IMR-90 (cell line): Measurements from ENCODE around the gene GSTP1. TPM values are rescaled to one million over a fixed set of nuclear protein-coding genes. Genes with fewer than 3 reads are reported as not detected.

Experiments
- ATAC-seq: fragments of 200-7000 bp; cut with Tn5 transposase; 2 replicates; pipeline ENCODE4 v1.9.1; 2020; ENCODE audit warnings: low read depth, mild to moderate bottlenecking, moderate library complexity
- BruUV-seq: library from RNA; stranded (reverse); fragments of 400-500 nt; replicated peaks from 2 replicates; lab custom pipeline; 2021; lab: Mats Ljungman, UMichigan
- CTCF ChIA-PET: fragments of 300-600 bp; formaldehyde crosslinking; extraction: SDS; loops from one replicate; lab custom pipeline; 2021; ENCODE audit warnings: antibody characterized with exemption; lab: Yijun Ruan, JAX
- POLR2A ChIA-PET: fragments of 300-600 bp; sonication (Branson Sonifier 250); formaldehyde crosslinking; loops from one replicate; lab custom pipeline; 2022; ENCODE audit warnings: antibody characterized with exemption; ENCODE audit not compliant: unreplicated experiment; lab: Charles Lee
- DNase-seq: peaks from one replicate; pipeline ENCODE4 v3.0.0; 2013
- H2AFZ ChIP-seq: replicated peaks from 2 replicates; pipeline ENCODE3; 2013; ENCODE audit warnings: low read length, mild to moderate bottlenecking; ENCODE audit not compliant: poor library complexity
- H2AK5ac ChIP-seq: 2 replicates; pipeline ENCODE4 v1.6.1; 2013; ENCODE audit warnings: low read depth, low read length, inconsistent platforms
- H2AK9ac ChIP-seq: replicated peaks from 2 replicates; pipeline ENCODE3; 2013; ENCODE audit warnings: mild to moderate bottlenecking, low read depth, low read length, moderate library complexity; ENCODE audit not compliant: poor library complexity
- H2BK120ac ChIP-seq: 2 replicates; pipeline ENCODE4 v1.6.1; 2013; ENCODE audit warnings: low read depth, low read length, inconsistent platforms
- H2BK15ac ChIP-seq: 3 replicates; pipeline ENCODE4 v1.6.1; 2013; ENCODE audit warnings: low read depth, low read length, inconsistent platforms
- H2BK20ac ChIP-seq: 2 replicates; pipeline ENCODE4 v1.6.1; 2013; ENCODE audit warnings: low read depth, mild to moderate bottlenecking, inconsistent platforms, low read length, moderate library complexity
- H2BK5ac ChIP-seq: 2 replicates; pipeline ENCODE4 v1.6.1; 2013; ENCODE audit warnings: mild to moderate bottlenecking, low read depth, low read length, inconsistent platforms; ENCODE audit not compliant: poor library complexity, severe bottlenecking
- H3K14ac ChIP-seq: replicated peaks from 2 replicates; pipeline ENCODE4 v1.6.1; 2013; ENCODE audit warnings: low read depth, low read length, inconsistent platforms
- H3K18ac ChIP-seq: 2 replicates; pipeline ENCODE4 v1.6.1; 2013; ENCODE audit warnings: low read depth, low read length, control low read depth
- H3K23ac ChIP-seq: 2 replicates; pipeline ENCODE4 v1.6.1; 2013; ENCODE audit warnings: low read depth, low read length, inconsistent platforms
- H3K27ac ChIP-seq: 2 replicates; pipeline ENCODE4 v1.5.1; 2013; ENCODE audit warnings: mild to moderate bottlenecking, control low read depth, low read length; ENCODE audit not compliant: insufficient read depth
- H3K27me3 ChIP-seq: 2 replicates; pipeline ENCODE4 v1.6.1; 2013; ENCODE audit warnings: low read length; ENCODE audit not compliant: control insufficient read depth, insufficient read depth
- H3K36me3 ChIP-seq: 2 replicates; pipeline ENCODE4 v1.6.1; 2013; ENCODE audit warnings: low read length, mixed read lengths; ENCODE audit not compliant: control insufficient read depth, insufficient read depth
- H3K4ac ChIP-seq: 2 replicates; pipeline ENCODE4 v1.6.1; 2013; ENCODE audit warnings: low read depth, low read length, inconsistent platforms
- H3K4me1 ChIP-seq: 2 replicates; pipeline ENCODE4 v1.6.1; 2013; ENCODE audit warnings: low read length, mixed read lengths; ENCODE audit not compliant: control insufficient read depth, insufficient read depth
- H3K4me2 ChIP-seq: 2 replicates; pipeline ENCODE4 v1.6.1; 2013; ENCODE audit warnings: low read depth, mild to moderate bottlenecking, control low read depth, low read length, moderate library complexity
- H3K4me3 ChIP-seq: 2 replicates; pipeline ENCODE4 v1.5.1; 2013; ENCODE audit warnings: low read depth, mild to moderate bottlenecking, control low read depth, low read length, moderate library complexity; ENCODE audit not compliant: insufficient read depth
- H3K56ac ChIP-seq: 2 replicates; pipeline ENCODE4 v1.6.1; 2013; ENCODE audit warnings: low read length, inconsistent platforms; ENCODE audit not compliant: insufficient read depth; ENCODE audit errors: extremely low read depth
- H3K79me1 ChIP-seq, 2 experiments: 2 replicates each; pipeline ENCODE4 v1.6.1; 2013; ENCODE audit warnings: low read length in 2 of 2, inconsistent platforms in 1 of 2, low read depth in 1 of 2
- H3K9ac ChIP-seq: 2 replicates; pipeline ENCODE4 v1.6.1; 2013; ENCODE audit warnings: low read depth, low read length, control low read depth
- H3K9me1 ChIP-seq: 2 replicates; pipeline ENCODE4 v1.6.1; 2013; ENCODE audit warnings: low read length, inconsistent platforms; ENCODE audit not compliant: insufficient read depth
- H3K9me3 ChIP-seq: 2 replicates; pipeline ENCODE4 v1.6.1; 2013; ENCODE audit warnings: low read length; ENCODE audit not compliant: control insufficient read depth, insufficient read depth
- H4K20me1 ChIP-seq: 2 replicates; pipeline ENCODE4 v1.6.1; 2013; ENCODE audit warnings: low read length, inconsistent platforms; ENCODE audit not compliant: insufficient read depth
- H4K5ac ChIP-seq: 2 replicates; pipeline ENCODE4 v1.6.1; 2013; ENCODE audit warnings: mild to moderate bottlenecking, low read depth, low read length, control low read depth
- H4K8ac ChIP-seq, 2 experiments: 2 replicates each; pipeline ENCODE4 v1.6.1; 2013; ENCODE audit warnings: low read depth in 2 of 2, low read length in 2 of 2, control low read depth in 1 of 2, inconsistent platforms in 1 of 2
- H4K91ac ChIP-seq: 2 replicates; pipeline ENCODE4 v1.6.1; 2013; ENCODE audit warnings: low read depth, low read length, inconsistent platforms; ENCODE audit not compliant: insufficient read depth
- BHLHE40 ChIP-seq: fragments of 150-350 bp; IDR thresholded peaks from 2 replicates; pipeline ENCODE4 v1.6.1; 2016; ENCODE audit warnings: mild to moderate bottlenecking, low read depth, low read length
- CEBPB ChIP-seq: IDR thresholded peaks from 2 replicates; pipeline ENCODE4 v1.6.1; 2012; ENCODE audit warnings: low read depth, low read length, improper control_type of control experiment
- CHD1 ChIP-seq: IDR thresholded peaks from 2 replicates; pipeline ENCODE4 v1.6.1; 2012; ENCODE audit warnings: low read depth, low read length, improper control_type of control experiment
- FOS ChIP-seq: fragments of 150-350 bp; IDR thresholded peaks from 2 replicates; pipeline ENCODE4 v1.6.1; 2016; ENCODE audit warnings: low read depth, low read length
- MAFK ChIP-seq: IDR thresholded peaks from 2 replicates; pipeline ENCODE4 v1.6.1; 2012; ENCODE audit warnings: low read depth, low read length, improper control_type of control experiment
- MAZ ChIP-seq: IDR thresholded peaks from 2 replicates; pipeline ENCODE4 v1.6.1; 2012; ENCODE audit warnings: low read depth, mild to moderate bottlenecking, low read length, improper control_type of control experiment, moderate library complexity, borderline replicate concordance
- MXI1 ChIP-seq: IDR thresholded peaks from 2 replicates; pipeline ENCODE4 v1.6.1; 2012; ENCODE audit warnings: low read depth, mild to moderate bottlenecking, low read length, moderate library complexity, borderline replicate concordance
- NFE2L2 ChIP-seq: fragments of 150-350 bp; IDR thresholded peaks from 2 replicates; pipeline ENCODE4 v1.6.1; 2016; ENCODE audit warnings: low read depth, mild to moderate bottlenecking, low read length
- POLR2A ChIP-seq: IDR thresholded peaks from 2 replicates; pipeline ENCODE4 v1.6.1; 2012; ENCODE audit warnings: mild to moderate bottlenecking, low read depth, low read length
- RAD21 ChIP-seq: IDR thresholded peaks from 2 replicates; pipeline ENCODE4 v1.6.1; 2012; ENCODE audit warnings: low read length, improper control_type of control experiment
- RCOR1 ChIP-seq: IDR thresholded peaks from 2 replicates; pipeline ENCODE4 v1.6.1; 2012; ENCODE audit warnings: mild to moderate bottlenecking, low read length, improper control_type of control experiment; ENCODE audit not compliant: insufficient replicate concordance
- RFX5 ChIP-seq: IDR thresholded peaks from 2 replicates; pipeline ENCODE4 v1.8.0; 2012; ENCODE audit warnings: low read depth, mild to moderate bottlenecking, low read length, moderate library complexity
- SMC3 ChIP-seq: fragments of 150-350 bp; IDR thresholded peaks from 2 replicates; pipeline ENCODE4 v1.6.1; 2016; ENCODE audit warnings: low read depth, mild to moderate bottlenecking, antibody characterized with exemption, low read length, moderate library complexity
- WGBS, 2 experiments: methylation state at CpG; one replicate each; pipeline versions ENCODE4 v1.1.5 to v1.1.7; 2013; ENCODE audit warnings: missing lambda C conversion rate in 2 of 2; ENCODE audit not compliant: insufficient read length in 1 of 2; ENCODE audit errors: extremely low coverage in 2 of 2; 5-methylcytosine and 5-hydroxymethylcytosine counted together
- dilution Hi-C: fragments of 300-500 bp; cut with HindIII; formaldehyde crosslinking; loops from one replicate; pipeline ENCODE4 v1.14.3; 2018; ENCODE audit warnings: low sequenced_read_pairs; ENCODE audit not compliant: unreplicated experiment
- in situ Hi-C: fragments of 300-500 bp; cut with MboI; formaldehyde crosslinking; loops from 3 replicates; pipeline ENCODE4 v1.14.3; 2019; ENCODE audit warnings: low sequenced_read_pairs, inconsistent platforms, mixed read lengths
- intact Hi-C: fragments of 100-400 bp; cut with micrococcal nuclease; formaldehyde crosslinking; loops from 2 replicates; pipeline ENCODE4 v1.10.0; 2022
- polyA plus RNA-seq, 3 experiments: library from polyadenylated mRNA; depleted of rRNA; stranded (reverse); fragments of >200 nt; gene quantifications; 2 replicates each; pipeline ENCODE4 v1.2.3, GENCODE V29; 2012; ENCODE audit warnings: low replicate concordance in 1 of 3
- total RNA-seq: library from RNA; depleted of rRNA; stranded (reverse); fragments of >200 nt; gene quantifications from 2 replicates; pipeline ENCODE4 v1.2.3, GENCODE V29; 2012
- TF ChIP-seq, protein P1 (sequence below): conservative IDR thresholded peaks from 2 replicates; pipeline ENCODE4 v1.5.1; 2012; ENCODE audit warnings: mild to moderate bottlenecking, low read depth, low read length, improper control_type of control experiment
- TF ChIP-seq, protein P2 (sequence below): fragments of 150-350 bp; IDR thresholded peaks from 2 replicates; pipeline ENCODE4 v1.6.1; 2017; ENCODE audit warnings: mild to moderate bottlenecking, antibody characterized with exemption, low read length, low read depth
- TF ChIP-seq, protein P3 (sequence below): fragments of 150-350 bp; IDR thresholded peaks from 2 replicates; pipeline ENCODE4 v1.6.1; 2016; ENCODE audit warnings: low read depth, mild to moderate bottlenecking, low read length, moderate library complexity, borderline replicate concordance

The GSTP1 gene
- total and polyA plus RNA-seq, 2 of the 4 experiments (the other 2 are of a cell fraction): 947 to 1,539 TPM

- no TSS peak for BruUV-seq
- H3K36me3 ChIP-seq: peaks cover 20% of the 10 kb centered on the region
- WGBS, 2 experiments: no CpG with 5 or more reads among the region's 5 CpGs
Observed at GRCh38 chr11:67586568-67587250, 3.1 kb downstream of the GSTP1 start.

More at GRCh38 chr11:67586568-67587250, 3.1 kb downstream of the GSTP1 start:
- H3K27ac ChIP-seq: no peak overlapping the region
- H3K9me3 ChIP-seq: no peaks in the 10 kb centered on the region
- H2BK15ac ChIP-seq: no peak overlapping the region
- H3K23ac ChIP-seq: no peak overlapping the region
- no peak overlapping the region for H4K91ac ChIP-seq
- ATAC-seq: no peak
- H3K79me1 ChIP-seq: peaks cover 18 to 45% of the 10 kb centered on the region in 2 experiments
- no peak overlapping the region for H3K14ac ChIP-seq
- dilution Hi-C loops (no loop called here), intact Hi-C loops (no loop called here), in situ Hi-C loops (no loop called here)
- no peak overlapping the region for H3K4ac ChIP-seq
- no peak overlapping the region for H2BK5ac ChIP-seq
- no peak for DNase-seq
- no peak overlapping the region for H2AK9ac ChIP-seq
- H4K5ac ChIP-seq: no peak overlapping the region
- no peak overlapping the region for H2BK120ac ChIP-seq
- H2BK20ac ChIP-seq: no peak overlapping the region
- H3K4me3 ChIP-seq: no peak overlapping the region
- no peak overlapping the region for H3K4me2 ChIP-seq
- H3K18ac ChIP-seq: no peak overlapping the region
- peaks cover 11% of the 10 kb centered on the region for H3K4me1 ChIP-seq
- H2AFZ ChIP-seq: no peak overlapping the region
- no peak overlapping the region for H3K56ac ChIP-seq
- H2AK5ac ChIP-seq: no peak overlapping the region
- no peak overlapping the region for H4K8ac ChIP-seq
- peaks cover 31% of the 10 kb centered on the region for H4K20me1 ChIP-seq
- TF ChIP-seq MAZ (no peak), POLR2A (no peak), SMC3 (no peak), CEBPB (no peak), FOS (no peak), BHLHE40 (no peak), MXI1 (no peak), CHD1 (no peak), NFE2L2 (no peak), RCOR1 (no peak), MAFK (no peak), RFX5 (no peak), RAD21 (no peak)
- TF ChIP-seq, protein P1, sequence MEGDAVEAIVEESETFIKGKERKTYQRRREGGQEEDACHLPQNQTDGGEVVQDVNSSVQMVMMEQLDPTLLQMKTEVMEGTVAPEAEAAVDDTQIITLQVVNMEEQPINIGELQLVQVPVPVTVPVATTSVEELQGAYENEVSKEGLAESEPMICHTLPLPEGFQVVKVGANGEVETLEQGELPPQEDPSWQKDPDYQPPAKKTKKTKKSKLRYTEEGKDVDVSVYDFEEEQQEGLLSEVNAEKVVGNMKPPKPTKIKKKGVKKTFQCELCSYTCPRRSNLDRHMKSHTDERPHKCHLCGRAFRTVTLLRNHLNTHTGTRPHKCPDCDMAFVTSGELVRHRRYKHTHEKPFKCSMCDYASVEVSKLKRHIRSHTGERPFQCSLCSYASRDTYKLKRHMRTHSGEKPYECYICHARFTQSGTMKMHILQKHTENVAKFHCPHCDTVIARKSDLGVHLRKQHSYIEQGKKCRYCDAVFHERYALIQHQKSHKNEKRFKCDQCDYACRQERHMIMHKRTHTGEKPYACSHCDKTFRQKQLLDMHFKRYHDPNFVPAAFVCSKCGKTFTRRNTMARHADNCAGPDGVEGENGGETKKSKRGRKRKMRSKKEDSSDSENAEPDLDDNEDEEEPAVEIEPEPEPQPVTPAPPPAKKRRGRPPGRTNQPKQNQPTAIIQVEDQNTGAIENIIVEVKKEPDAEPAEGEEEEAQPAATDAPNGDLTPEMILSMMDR: no peak
- TF ChIP-seq, protein P2, sequence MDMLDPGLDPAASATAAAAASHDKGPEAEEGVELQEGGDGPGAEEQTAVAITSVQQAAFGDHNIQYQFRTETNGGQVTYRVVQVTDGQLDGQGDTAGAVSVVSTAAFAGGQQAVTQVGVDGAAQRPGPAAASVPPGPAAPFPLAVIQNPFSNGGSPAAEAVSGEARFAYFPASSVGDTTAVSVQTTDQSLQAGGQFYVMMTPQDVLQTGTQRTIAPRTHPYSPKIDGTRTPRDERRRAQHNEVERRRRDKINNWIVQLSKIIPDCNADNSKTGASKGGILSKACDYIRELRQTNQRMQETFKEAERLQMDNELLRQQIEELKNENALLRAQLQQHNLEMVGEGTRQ: no peak
- TF ChIP-seq, protein P3, sequence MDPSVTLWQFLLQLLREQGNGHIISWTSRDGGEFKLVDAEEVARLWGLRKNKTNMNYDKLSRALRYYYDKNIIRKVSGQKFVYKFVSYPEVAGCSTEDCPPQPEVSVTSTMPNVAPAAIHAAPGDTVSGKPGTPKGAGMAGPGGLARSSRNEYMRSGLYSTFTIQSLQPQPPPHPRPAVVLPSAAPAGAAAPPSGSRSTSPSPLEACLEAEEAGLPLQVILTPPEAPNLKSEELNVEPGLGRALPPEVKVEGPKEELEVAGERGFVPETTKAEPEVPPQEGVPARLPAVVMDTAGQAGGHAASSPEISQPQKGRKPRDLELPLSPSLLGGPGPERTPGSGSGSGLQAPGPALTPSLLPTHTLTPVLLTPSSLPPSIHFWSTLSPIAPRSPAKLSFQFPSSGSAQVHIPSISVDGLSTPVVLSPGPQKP: no peak
- POLR2A ChIA-PET: no interaction called here
- CTCF ChIA-PET: no interaction called here
- H3K27me3 ChIP-seq: no peaks in the 10 kb centered on the region; the same call in 1 of the 2 replicates
- H3K9ac ChIP-seq: no peak overlapping the region
- peaks cover 16% of the 10 kb centered on the region for H3K9me1 ChIP-seq
